ENCODE measurements around the gene UBE2QL1.

- TF ChIP-seq POLR2A (IDR thresholded peaks at IDR 0.05; ENCODE audit: low read depth, low read length) (no peak), POLR2AphosphoS5 (IDR thresholded peaks at IDR 0.05; ENCODE audit: low read depth, low read length) (no peak)
Observed at GRCh38 chr5:6457592-6457991, 8.9 kb downstream of the UBE2QL1 start.
